ENCODE measurements around the gene IZUMO1.
"Not testable (repeated sequence)": the region's sequence is repeated elsewhere in the genome, so short reads cannot be mapped to it uniquely, and the experiment has no call there.

Gene IZUMO1

GRCh38 chr19:48695743-48696352 is 50.9 kb downstream of the IZUMO1 start, which contains the start of gene FUT2:
Gene FUT2, plus strand, starts transcription at chr19:48695971. Its CDS starts 6,986 bp downstream, at chr19:48702957.
- no peak for TF ChIP-seq CTCF (IDR thresholded peaks at IDR 0.05; ENCODE audit: low read depth, low read length)
- H3K36me3 ChIP-seq = no peaks in the 10 kb centered on the region
- no peaks in the 10 kb centered on the region for H3K9me3 ChIP-seq
- DNase-seq = no peak
- peaks cover 7% of the 10 kb centered on the region; the same call in 1 of the 2 replicates for H3K27me3 ChIP-seq
- H3K4me1 ChIP-seq = no peaks in the 10 kb centered on the region
- H3K4me3 ChIP-seq (ENCODE audit: low read depth, low read length) = no peak within 1 kb of the TSS

GRCh38 chr19:48693629-48694028 is 53.1 kb downstream of the IZUMO1 start:
- not testable (repeated sequence) for H3K27me3 ChIP-seq; H3K9me3 ChIP-seq; H3K4me3 ChIP-seq (ENCODE audit: low read depth, low read length); H3K4me1 ChIP-seq; DNase-seq; H3K36me3 ChIP-seq

Data from BE2C (cell line).